Middle frontal gyrus (tissue), 1 donor: ENCODE measurements around the gene DYRK2.

Experiments
- DNase-seq: peaks from one replicate; pipeline ENCODE4 v3.0.0-alpha.2; 2015; ENCODE audit warnings: low spot score; ENCODE audit errors: extremely low spot score

Gene DYRK2

DNA sequence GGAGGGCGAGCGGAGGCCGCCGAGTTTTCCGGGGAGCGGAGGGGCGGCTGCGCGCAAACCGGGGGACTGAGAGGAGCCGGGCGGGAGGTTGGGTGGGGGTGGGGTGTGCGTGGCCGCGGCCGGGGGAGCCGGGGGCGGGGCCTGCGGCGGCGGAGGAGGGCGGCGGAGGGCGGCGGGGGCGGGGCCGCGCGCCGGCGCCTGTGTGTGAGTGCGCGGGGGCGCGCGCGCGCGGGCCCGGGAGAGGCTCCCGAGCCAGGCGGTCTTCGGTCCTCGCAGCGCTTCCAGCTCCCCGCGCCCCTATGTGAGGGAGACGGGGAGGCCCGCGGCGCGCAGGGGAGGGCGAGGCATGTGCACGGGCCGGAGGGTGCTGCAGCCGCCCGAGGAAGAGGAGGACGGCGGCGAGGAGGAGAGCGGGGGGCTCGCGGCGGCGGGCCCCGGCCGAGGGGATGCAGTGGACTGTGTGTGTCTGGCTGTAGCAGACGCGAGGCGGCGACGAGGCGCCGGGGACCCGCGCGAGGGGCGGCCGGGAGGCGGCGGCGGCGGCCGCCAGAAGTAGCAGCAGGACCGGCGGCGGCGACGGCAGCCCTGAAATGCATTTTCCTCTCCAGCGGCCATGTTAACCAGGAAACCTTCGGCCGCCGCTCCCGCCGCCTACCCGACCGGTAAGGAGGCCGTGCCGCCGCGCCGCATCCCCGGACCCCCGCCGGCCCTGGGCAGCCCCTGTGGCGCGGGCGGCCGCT, at the start of gene DYRK2:
TSS of gene DYRK2 (plus strand) at position 225 of the 740 bp plus-strand sequence. CDS start at position 614, 389 bp downstream.
- peak; percentile 46 for DNase-seq

DNA sequence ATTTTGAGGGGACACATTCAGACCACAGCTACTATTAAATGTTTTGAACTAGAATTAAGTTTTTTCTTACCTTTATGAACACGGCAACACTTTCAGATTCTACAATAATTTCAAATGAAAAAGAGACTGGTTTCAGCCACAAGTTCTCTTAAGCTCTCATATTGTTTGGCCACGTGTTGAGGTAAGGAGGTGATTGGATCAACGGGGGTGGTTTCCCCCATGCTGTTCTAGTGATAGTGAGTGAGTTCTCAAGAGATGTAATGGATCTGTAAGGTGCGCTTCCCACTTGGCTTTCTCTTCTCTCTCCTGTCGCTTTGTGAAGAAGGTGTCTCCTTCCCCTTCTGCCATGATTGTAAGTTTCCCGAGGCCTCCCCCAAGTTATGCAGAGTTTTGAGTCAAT, 48.9 kb upstream of the DYRK2 start:
- no peak for DNase-seq

DNA sequence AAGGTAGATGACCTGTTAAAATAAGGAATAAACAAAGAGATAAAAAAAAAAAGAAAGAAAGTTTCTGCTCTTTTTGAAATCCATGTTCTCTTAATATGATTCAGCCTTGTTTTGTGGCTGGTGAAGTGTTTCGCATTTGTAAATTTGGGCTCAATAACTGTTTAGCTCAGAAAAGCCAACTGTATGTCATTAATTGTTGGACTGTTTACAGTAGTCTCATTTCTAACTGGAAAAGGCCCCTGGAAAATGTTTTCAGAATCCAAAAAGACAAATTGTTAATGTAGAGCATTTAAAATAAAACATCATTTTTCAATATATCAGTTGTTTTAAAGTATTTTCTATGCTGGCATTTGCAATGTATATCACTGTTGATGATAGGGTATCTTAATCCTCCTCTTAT, 47.4 kb upstream of the DYRK2 start:
- DNase-seq = no peak

DNA sequence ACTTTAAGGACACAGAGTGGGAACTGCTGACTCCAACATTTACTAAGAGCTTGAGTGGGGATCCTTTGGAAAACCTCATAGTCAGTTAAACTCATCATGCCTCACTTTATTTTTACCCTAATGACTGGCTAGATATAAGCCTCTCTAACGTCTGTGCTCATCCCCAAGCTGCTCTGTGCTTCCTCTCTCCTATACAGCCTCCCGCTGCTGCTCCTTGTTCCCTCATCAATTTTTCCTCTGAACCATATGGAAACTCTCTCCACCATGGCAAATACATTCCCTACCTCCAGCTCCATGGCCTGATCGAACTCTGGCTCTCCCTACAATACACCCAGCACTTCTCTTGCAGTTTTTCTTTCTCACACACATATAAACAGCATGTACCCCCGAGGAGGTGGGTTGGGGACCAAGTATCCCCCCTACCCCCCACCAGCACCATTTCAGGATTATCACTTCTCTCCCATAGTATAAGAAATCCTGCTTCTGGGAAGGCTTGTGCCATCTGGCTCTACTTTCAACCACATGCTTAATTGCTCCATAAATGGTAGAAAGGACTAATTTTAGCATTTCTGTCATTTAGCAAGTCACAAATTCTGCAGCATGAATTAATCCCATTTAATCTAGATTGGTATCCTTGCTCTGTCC, 39.2 kb upstream of the DYRK2 start:
- no peak for DNase-seq

DNA sequence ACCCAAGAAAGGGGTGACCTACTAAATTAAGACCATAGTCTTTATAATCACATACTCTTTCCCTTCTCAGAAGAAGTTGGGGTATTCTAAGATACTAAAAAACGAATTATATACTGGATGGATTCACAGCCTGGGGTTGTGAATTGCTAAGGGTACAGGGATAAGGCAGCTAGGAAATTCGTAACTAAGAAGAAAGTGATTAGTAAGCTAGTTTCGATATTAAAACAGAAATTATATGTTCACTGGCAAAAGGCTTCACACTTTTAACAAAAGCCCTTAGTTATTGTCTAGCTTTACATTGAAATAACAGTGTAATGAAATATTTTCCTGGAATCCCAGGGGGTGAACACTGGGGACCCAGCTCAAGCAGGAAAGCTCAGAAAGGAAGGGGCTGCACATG, 35.5 kb upstream of the DYRK2 start:
- DNase-seq = no peak

DNA sequence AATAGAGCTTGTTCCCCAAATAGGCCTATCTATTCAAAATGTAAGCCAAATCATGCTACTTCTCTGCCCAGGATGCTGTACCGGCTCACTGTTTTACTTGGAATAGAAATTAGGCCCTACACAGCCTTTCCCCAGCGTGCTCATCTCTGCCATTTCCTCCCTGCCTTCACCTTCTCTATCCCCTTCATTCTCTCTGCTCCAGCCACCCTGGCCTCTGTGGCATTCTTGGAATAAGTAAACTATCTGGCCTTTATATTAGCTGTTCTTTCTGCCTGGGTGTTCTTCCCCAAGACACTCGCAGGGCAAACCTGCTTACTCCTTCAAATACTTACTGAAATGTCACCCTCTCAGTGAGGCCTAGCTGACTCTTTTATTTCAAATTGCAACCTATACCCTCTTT, 30.9 kb upstream of the DYRK2 start:
- DNase-seq = no peak

DNA sequence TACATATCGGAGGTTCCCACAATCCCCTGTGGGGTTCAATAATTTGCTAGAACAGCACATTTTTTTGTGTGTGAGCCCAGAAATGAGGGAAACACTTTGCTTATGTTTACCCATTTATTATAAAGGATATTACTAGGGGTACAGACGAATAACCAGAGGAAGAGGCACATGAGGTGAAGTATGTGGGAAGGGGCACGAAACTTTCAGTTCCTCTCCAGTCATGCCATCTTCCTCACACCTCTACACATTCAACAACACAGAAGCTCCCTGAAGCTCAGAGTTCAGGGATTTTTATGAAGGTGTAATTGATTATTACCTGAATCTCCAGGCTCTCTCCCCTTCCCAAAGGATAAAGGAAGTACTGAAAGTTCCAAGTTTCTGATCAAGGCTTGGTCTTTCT, 30.2 kb upstream of the DYRK2 start:
- no peak for DNase-seq

DNA sequence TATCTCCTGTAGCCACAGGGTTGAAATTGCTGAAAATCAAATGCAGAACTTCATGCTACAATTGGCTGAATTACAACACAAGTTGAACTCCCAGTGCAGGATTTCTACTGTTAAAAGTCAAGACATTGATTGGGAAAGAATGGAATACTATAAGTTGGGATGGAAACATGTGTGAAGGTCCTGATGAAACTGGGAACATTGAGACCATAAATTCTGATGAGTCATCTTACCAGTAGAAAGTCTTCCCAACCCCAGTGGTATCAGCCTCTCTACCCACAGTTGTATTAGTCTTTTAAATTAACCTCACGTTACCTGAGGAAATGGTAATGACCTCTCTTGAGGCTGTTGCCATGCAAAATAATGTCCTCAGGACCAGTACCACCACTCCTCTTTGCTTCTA, 27.4 kb upstream of the DYRK2 start:
- DNase-seq = no peak

DNA sequence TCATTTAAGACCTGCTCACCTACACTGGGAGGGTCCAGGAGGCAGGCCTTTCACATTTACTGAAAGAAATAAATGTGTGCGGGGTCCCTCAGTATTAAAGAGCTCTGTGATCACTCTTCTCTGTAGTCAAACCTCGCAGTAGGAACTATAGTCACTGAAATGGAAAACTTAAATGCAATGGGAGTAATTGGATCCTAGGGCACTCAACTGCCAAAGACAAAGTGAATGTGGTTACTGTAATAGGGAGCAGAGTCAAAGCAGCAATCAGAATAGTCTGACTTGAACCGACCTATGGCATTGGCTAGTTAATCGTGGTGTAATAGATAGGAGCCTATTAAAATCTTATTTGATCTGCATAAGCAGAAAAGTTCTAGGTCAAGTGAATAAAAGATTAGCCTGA, 26.6 kb upstream of the DYRK2 start:
- no peak for DNase-seq

DNA sequence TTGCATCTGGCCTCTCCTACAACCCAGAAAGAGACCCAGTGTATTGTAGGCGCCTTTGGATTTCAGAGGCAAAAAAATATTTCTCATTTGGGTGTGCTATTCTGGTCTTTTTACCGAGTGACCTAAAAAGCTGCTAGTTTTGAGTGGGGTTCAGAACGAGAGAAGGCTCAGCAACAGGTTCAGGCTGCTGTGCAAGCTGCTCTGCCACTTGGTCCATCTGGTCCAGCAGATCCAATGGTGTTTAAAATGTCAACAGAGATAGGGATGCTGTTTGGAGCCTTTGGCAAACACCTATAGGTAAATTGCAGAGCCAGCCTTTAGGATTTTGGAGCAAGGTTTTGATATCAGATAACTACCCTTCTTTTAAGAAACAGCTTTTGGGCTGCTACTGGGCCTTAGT, 25.3 kb upstream of the DYRK2 start:
- DNase-seq = no peak

DNA sequence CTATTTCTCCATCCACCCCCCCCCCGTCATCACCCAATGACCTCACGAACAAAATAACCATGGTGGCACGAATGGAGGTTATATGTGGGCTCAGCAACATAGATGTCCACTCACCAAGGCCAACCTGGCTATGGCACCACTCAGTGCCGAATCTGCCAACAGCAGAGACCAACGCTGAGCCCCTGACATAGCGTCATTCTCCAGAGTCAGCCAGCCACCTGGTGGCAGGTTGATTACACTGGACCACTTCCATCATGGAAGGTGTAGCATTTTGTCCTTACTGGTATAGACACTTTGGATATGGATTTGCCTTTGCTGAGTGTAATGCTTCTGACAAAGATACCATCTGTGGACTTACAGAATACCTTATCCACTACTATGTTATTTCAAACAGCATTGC, 24.2 kb upstream of the DYRK2 start:
- DNase-seq = no peak

DNA sequence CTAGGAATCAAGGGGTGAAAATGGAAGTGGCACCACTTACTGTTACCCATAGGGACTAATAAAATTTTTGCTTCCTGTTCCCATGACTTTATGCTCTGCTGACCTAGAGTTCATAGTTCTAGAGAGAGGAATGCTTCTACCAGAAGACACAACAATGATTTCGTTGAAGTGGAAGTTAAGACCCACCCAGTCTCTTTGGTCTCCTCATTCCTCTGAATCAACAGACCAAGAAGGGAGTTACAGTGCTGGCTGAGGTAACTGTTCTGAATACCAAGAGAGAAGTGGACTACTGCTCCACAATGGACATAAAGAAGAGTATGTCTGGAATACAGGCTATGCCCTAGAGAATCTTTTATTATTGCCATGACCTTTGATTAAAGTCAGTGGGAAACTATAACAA, 23.5 kb upstream of the DYRK2 start:
- no peak for DNase-seq

DNA sequence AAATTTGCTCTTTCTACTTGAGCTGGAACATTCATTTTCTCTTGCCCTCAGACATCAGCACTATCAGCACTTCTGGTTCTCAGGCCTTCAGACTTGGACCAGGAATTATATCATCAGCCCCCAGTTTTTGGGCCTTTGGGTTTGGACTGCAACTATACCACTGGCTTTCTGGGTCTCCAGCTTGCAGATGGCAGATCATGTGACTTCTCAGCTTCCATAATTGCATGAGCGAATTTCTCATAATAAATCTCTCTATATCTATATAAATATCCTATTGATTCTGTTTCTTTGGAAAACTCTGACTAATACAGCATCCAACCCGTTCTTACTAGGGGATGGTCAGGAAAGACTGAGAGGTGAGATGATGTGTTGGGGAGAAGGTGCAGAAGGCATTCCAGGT, 22.4 kb upstream of the DYRK2 start:
- DNase-seq = no peak

DNA sequence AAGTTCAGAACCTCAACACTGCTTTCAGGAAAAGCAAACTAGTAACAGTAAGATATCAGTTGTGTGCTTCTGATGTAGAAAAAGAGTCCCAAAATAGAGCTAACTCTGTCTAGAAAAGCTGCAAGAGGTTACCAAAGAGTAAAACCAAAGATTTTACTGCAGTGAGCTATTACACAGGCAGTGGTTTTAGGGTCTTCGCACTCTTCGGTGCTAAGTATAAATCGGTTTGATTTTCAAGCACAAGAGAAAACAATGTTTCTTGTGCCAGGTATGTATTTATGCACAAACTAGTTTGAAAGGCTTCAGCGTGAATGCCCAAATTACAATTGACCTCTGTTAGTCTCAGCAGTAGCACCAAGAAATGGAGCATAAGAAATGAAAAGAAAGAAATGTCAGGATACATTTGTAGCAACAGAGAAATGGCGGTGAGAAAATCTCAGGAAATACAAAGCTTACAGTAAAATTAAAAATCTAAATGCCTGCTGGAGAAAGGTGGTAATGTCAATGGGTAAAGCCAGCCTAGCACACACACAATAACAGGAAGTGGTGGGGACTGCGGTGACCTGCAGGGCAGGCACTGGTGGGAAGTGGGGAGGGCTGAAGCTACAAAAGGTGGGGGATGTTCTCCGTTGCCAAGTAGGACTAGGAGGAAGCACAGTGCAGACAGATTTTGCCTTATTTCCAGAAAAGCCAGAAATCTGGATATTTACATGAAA, 18.0 kb upstream of the DYRK2 start:
- no peak for DNase-seq

DNA sequence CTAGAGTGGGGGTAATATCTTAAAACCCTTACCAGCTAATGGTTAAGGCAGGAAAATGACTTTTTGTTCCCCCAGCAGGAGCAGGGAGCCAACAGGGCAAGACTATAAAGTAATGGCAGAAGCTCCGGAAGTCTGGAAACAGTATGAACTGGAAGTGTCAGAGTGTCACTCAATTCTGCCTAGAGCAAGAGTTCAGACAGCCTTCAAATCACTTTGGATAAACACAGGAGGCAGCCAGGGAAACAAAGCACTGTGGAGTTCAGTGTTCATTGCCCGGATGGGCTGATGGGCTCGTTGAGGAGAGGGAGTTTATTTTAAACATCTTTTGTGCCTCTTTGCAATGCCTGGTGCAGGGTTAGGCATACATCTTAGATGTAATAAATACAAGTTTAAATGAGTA, 16.5 kb upstream of the DYRK2 start:
- DNase-seq = no peak

DNA sequence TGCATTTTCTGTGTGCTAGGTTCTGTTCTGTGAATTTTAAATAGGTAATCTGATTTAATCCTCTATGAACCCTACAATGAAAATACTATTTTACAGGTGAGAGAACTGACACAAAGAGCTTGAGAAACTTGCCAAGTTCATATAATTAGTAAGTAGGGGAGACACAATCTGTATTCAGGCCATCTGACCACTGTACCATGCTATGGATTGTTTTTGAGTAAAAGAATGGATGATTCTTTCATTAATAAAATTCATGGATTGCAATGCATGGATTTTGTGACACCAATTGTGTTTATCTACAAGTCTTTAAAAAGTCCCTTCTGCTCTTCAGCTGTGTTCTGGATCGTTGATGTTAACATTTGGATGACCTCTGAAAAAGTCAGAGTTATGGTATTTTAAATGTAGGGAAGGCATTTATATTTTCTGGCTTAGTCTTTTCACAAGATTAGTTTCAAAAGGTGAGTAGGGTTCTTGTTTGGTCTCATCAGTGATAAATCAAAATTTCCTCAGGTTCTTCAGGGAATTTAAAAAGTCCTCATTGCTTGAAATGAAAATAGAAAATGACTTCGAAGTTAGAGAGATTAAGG, 15.4 kb upstream of the DYRK2 start:
- DNase-seq = no peak

DNA sequence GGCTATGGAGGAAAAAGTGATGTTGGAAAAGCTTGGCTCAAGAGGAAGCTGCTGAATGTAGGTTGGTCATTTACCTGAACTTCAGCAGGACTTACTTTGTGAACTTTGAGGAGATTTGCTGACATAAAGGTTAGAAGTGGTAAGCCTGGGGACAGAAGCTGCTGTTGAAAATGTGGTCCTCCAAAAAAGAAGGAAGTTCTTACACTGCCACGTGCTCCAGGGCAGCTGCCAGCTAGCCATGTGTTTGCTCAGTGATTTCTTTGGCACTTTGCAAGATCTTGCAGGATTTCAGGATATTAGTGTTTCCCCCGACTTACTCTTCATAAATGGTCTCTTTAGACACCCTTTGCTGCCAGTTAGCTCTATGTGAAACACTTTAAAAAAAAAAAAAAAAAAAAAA, 14.8 kb upstream of the DYRK2 start:
- no peak for DNase-seq

DNA sequence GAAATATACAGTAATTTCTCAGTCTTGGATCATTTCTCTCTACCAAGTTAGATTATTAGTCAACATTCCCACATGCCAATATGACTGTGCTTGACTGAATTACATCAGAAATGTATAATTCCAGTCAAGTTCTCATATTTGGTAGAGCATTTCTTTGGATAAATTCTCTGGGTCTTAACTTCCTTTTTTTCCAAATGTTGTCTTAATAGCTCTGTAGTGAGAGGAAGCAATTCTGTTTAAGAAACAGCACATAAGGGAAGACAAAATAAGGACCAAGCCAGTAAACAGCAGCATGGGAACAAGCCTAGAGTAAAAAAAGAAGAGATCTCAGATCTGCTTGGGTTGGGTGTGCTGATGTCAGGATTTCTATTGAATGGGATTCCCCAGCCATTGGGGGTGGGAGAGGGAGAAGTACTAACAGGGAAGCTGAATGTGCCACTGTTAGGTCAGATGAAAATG, 14.2 kb upstream of the DYRK2 start:
- DNase-seq = no peak

DNA sequence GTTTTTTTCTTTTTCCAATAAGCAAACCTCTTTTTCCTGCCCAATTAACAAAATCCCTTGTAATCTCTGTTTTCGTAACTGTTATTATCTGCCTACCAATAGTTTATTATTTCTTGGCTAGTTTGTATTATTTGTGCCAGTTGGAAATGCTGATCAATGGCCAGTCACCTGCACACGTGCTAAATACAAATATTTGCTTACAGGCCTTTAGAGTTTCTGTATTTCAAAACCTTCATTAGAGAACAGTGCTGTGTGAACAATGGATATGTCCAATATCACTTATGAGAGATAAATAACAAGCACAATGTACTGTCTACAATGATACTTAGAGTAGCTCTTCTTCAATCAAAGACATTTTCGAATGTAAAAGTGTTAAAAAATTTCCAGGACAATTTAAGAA, 10.8 kb upstream of the DYRK2 start:
- DNase-seq = no peak

DNA sequence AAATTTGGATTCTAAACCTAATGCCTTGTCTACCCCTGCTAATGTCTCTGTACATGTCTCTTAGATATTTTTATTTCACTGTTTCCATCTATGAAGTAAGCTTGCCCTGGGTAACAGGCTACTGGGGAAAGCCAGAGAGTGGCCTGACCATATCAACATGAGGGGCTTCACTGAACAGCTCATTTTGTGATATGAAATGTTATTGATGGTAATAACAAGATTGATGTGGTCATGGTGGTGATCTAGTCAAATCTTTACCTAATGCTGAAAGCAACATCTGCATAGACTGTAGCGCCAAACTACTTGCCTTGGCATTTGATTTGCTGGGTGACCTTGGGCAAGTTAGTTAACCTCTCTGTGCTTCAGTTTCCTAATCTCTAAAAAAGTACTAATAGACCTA, 9.9 kb upstream of the DYRK2 start:
- DNase-seq = no peak

DNA sequence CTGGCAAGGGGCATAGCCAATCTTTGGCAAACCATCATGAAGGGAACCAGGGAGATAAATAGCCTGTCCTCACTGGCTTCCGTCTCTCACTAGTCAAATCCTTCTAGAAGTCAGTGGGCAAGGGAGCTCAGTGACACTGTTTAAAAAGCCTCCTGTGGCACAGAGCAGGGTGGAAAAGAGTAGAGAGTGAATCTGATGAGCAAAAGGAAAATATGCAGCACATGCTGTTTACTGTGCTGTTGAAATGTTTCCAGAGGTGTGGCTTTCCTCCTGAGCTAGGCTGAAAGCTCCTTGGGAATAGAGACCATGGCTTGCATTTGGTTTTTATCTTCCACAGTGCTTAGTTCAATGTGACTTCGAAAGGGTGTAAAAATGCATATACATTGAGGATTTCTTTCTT, 7.7 kb upstream of the DYRK2 start:
- DNase-seq = no peak

DNA sequence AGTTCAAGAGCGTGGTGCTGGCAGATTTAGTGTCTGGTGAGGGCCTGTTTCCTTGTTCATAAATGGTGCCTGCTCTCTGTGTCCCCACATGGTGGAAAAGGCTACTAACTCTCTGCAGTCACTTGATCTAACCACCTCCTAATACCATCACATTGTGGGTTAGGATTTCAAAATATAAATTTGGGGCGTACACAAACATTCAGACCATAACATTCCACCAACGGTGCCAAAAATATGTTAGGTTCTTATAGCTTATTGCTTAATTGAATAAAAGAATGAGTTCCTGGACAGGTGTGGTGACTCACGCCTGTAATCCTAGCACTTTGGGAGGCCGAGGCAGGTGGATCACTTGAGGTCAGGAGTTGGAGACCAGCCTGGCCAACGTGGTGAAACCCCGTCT, 3.4 kb upstream of the DYRK2 start:
- DNase-seq = no peak
